Trophoblast cell (in vitro differentiated cells and primary cell): ENCODE measurements around the gene ARHGEF10L.

Experiments
- DNase-seq, 2 donors: peaks; one replicate each; pipeline ENCODE4 v3.0.0-alpha.2; 2016
- H2AFZ ChIP-seq: 2 replicates; pipeline ENCODE4 v1.6.1; 2013; ENCODE audit warnings: low read length, moderate library complexity, mild to moderate bottlenecking; ENCODE audit not compliant: insufficient read depth, poor library complexity
- H2AK5ac ChIP-seq: 2 replicates; pipeline ENCODE4 v1.6.1; 2013; ENCODE audit warnings: mild to moderate bottlenecking, low read length
- H2BK120ac ChIP-seq: 2 replicates; pipeline ENCODE4 v1.6.1; 2013; ENCODE audit warnings: low read length, mild to moderate bottlenecking, moderate library complexity; ENCODE audit not compliant: insufficient read depth, poor library complexity
- H2BK12ac ChIP-seq: 2 replicates; pipeline ENCODE4 v1.6.1; 2013; ENCODE audit warnings: mild to moderate bottlenecking, low read length, moderate library complexity
- H2BK5ac ChIP-seq: 2 replicates; pipeline ENCODE4 v1.6.1; 2013; ENCODE audit warnings: low read length, low read depth, moderate library complexity, mild to moderate bottlenecking; ENCODE audit not compliant: poor library complexity
- H3K14ac ChIP-seq: 2 replicates; pipeline ENCODE4 v1.6.1; 2013; ENCODE audit warnings: mild to moderate bottlenecking, low read length
- H3K18ac ChIP-seq: 2 replicates; pipeline ENCODE4 v1.6.1; 2013; ENCODE audit warnings: mild to moderate bottlenecking, low read length
- H3K23ac ChIP-seq: 2 replicates; pipeline ENCODE4 v1.6.1; 2013; ENCODE audit warnings: low read length
- H3K27ac ChIP-seq: 2 replicates; pipeline ENCODE4 v1.5.1; 2013; ENCODE audit warnings: low read depth, mild to moderate bottlenecking, inconsistent platforms, low read length, moderate library complexity
- H3K27me3 ChIP-seq: 2 replicates; pipeline ENCODE4 v1.6.1; 2013; ENCODE audit warnings: inconsistent platforms, mild to moderate bottlenecking, low read length, moderate library complexity; ENCODE audit not compliant: insufficient read depth
- H3K36me3 ChIP-seq, 2 experiments: 1 replicate in 1 of 2; 2 replicates in 1 of 2; pipeline ENCODE4 v1.6.1; 2013; ENCODE audit warnings: low read length in 2 of 2, mild to moderate bottlenecking in 2 of 2, moderate library complexity in 1 of 2; ENCODE audit not compliant: insufficient read depth in 2 of 2, control insufficient read depth in 1 of 2
- H3K4ac ChIP-seq: 2 replicates; pipeline ENCODE4 v1.6.1; 2013; ENCODE audit warnings: low read depth, mild to moderate bottlenecking, low read length, moderate library complexity
- H3K4me1 ChIP-seq, 2 experiments: 1 replicate in 1 of 2; 2 replicates in 1 of 2; pipeline ENCODE4 v1.6.1; 2013; ENCODE audit warnings: low read length in 2 of 2, mild to moderate bottlenecking in 2 of 2, moderate library complexity in 1 of 2; ENCODE audit not compliant: insufficient read depth in 2 of 2, control insufficient read depth in 1 of 2
- H3K4me2 ChIP-seq: 2 replicates; pipeline ENCODE4 v1.6.1; 2013; ENCODE audit warnings: inconsistent platforms, mild to moderate bottlenecking, low read length, moderate library complexity
- H3K4me3 ChIP-seq: 2 replicates; pipeline ENCODE4 v1.5.1; 2013; ENCODE audit warnings: mild to moderate bottlenecking, low read depth, low read length, inconsistent platforms
- H3K79me1 ChIP-seq: one replicate; pipeline ENCODE4 v1.6.1; 2013; ENCODE audit warnings: low read length
- H3K79me2 ChIP-seq: 2 replicates; pipeline ENCODE4 v1.6.1; 2013; ENCODE audit warnings: low read length, mild to moderate bottlenecking; ENCODE audit not compliant: control insufficient read depth, insufficient read depth, poor library complexity
- H3K9ac ChIP-seq: 2 replicates; pipeline ENCODE4 v1.6.1; 2013; ENCODE audit warnings: mild to moderate bottlenecking, low read length
- H3K9me3 ChIP-seq: 2 replicates; pipeline ENCODE4 v1.6.1; 2013; ENCODE audit warnings: low read depth, mild to moderate bottlenecking, control low read depth, inconsistent platforms, low read length; ENCODE audit not compliant: insufficient read depth
- H4K12ac ChIP-seq: 2 replicates; pipeline ENCODE4 v1.6.1; 2013; ENCODE audit warnings: low read depth, mild to moderate bottlenecking, low read length, moderate library complexity
- H4K8ac ChIP-seq: 2 replicates; pipeline ENCODE4 v1.6.1; 2013; ENCODE audit warnings: low read depth, mild to moderate bottlenecking, low read length, moderate library complexity
- H4K91ac ChIP-seq: one replicate; pipeline ENCODE4 v1.6.1; 2013; ENCODE audit warnings: low read depth, mild to moderate bottlenecking, low read length, moderate library complexity
- WGBS: extraction: QIAGEN DNeasy Blood & Tissue Kit; methylation state at CpG from one replicate; pipeline ENCODE4 v1.1.7; 2013; ENCODE audit warnings: missing lambda C conversion rate; ENCODE audit not compliant: insufficient read length, insufficient coverage; ENCODE audit errors: extremely low coverage; 5-methylcytosine and 5-hydroxymethylcytosine counted together

The ARHGEF10L gene

GRCh38 chr1:17663646-17664045 lies 124.1 kb downstream of the ARHGEF10L start:
- Histone ChIP-seq H2BK120ac (no peak overlapping the region), H3K36me3 (peaks cover 40 to 49% of the 10 kb centered on the region in 2 experiments), H3K27ac (no peak overlapping the region), H4K12ac (no peak overlapping the region), H3K4me1 (no peaks in the 10 kb centered on the region), H3K4me3 (no peak overlapping the region), H3K9ac (no peak overlapping the region), H3K4me2 (no peak overlapping the region), H2AK5ac (no peak overlapping the region), H3K18ac (no peak overlapping the region), H3K14ac (no peak overlapping the region), H3K79me2 (no peaks in the 10 kb centered on the region), H3K4ac (no peak overlapping the region), H3K27me3 (no peaks in the 10 kb centered on the region), H4K8ac (no peak overlapping the region), H3K9me3 (peaks cover 2% of the 10 kb centered on the region), H4K91ac (no peak overlapping the region), H3K23ac (no peak overlapping the region), H2BK5ac (no peak overlapping the region), H2BK12ac (no peak overlapping the region), H2AFZ (no peak overlapping the region), H3K79me1 (no peaks in the 10 kb centered on the region)
- DNase-seq, result no peak
- no CpG with 5 or more reads among the region's 5 CpGs for WGBS

- Histone ChIP-seq H3K9me3 (peaks cover 2% of the 10 kb centered on the region), H3K4me1 (no peaks in the 10 kb centered on the region), H3K9ac (no peak overlapping the region), H2AFZ (no peak overlapping the region), H3K79me1 (no peaks in the 10 kb centered on the region), H3K14ac (no peak overlapping the region), H3K27ac (no peak overlapping the region), H2AK5ac (no peak overlapping the region), H3K4ac (no peak overlapping the region), H3K27me3 (no peaks in the 10 kb centered on the region), H2BK5ac (no peak overlapping the region), H4K8ac (no peak overlapping the region), H3K4me2 (no peak overlapping the region), H3K23ac (no peak overlapping the region), H2BK120ac (no peak overlapping the region), H3K18ac (no peak overlapping the region), H4K12ac (no peak overlapping the region), H2BK12ac (no peak overlapping the region), H3K79me2 (no peaks in the 10 kb centered on the region), H3K36me3 (peaks cover 40 to 43% of the 10 kb centered on the region in 2 experiments), H4K91ac (no peak overlapping the region), H3K4me3 (no peak overlapping the region)
- no peak for DNase-seq
- no CpG with 5 or more reads among the region's 11 CpGs for WGBS
These were observed 124.8 kb downstream of the ARHGEF10L start for GRCh38 chr1:17664322-17664721.

- Histone ChIP-seq H3K14ac (no peak overlapping the region), H3K4ac (no peak overlapping the region), H2BK5ac (no peak overlapping the region), H3K27ac (no peak overlapping the region), H2BK12ac (no peak overlapping the region), H4K12ac (no peak overlapping the region), H2AFZ (no peak overlapping the region), H3K18ac (no peak overlapping the region), H4K8ac (no peak overlapping the region), H3K4me3 (no peak overlapping the region), H3K4me2 (no peak overlapping the region), H3K27me3 (no peaks in the 10 kb centered on the region), H3K36me3 (peaks cover 35 to 40% of the 10 kb centered on the region in 2 experiments), H3K9ac (no peak overlapping the region), H2BK120ac (no peak overlapping the region), H3K9me3 (peaks cover 2% of the 10 kb centered on the region), H4K91ac (no peak overlapping the region), H3K4me1 (no peaks in the 10 kb centered on the region), H3K79me2 (no peaks in the 10 kb centered on the region), H3K23ac (no peak overlapping the region), H3K79me1 (no peaks in the 10 kb centered on the region), H2AK5ac (no peak overlapping the region)
- DNase-seq, result no peak
- no CpG with 5 or more reads among the region's 8 CpGs for WGBS
These were observed 125.6 kb downstream of the ARHGEF10L start for GRCh38 chr1:17665054-17665453.

GRCh38 chr1:17665950-17666720 lies 126.6 kb downstream of the ARHGEF10L start:
- Histone ChIP-seq H2AK5ac (no peak overlapping the region), H3K14ac (no peak overlapping the region), H2AFZ (no peak overlapping the region), H3K27me3 (no peaks in the 10 kb centered on the region), H3K79me1 (no peaks in the 10 kb centered on the region), H3K18ac (no peak overlapping the region), H3K27ac (no peak overlapping the region), H3K4ac (no peak overlapping the region), H3K79me2 (no peaks in the 10 kb centered on the region), H4K12ac (no peak overlapping the region), H2BK5ac (no peak overlapping the region), H3K4me2 (no peak overlapping the region), H2BK120ac (no peak overlapping the region), H4K91ac (no peak overlapping the region), H3K9me3 (peaks cover 2% of the 10 kb centered on the region), H3K4me1 (no peaks in the 10 kb centered on the region), H3K9ac (no peak overlapping the region), H4K8ac (no peak overlapping the region), H3K23ac (no peak overlapping the region), H3K4me3 (no peak overlapping the region), H2BK12ac (no peak overlapping the region), H3K36me3 (peaks cover 42 to 43% of the 10 kb centered on the region in 2 experiments)
- WGBS, result no CpG with 5 or more reads among the region's 5 CpGs
- peak in 1 of 2 donors; percentile 8 for DNase-seq
